Stimulated activated CD4-positive, alpha-beta T cell treated with anti-CD3 and anti-CD28 coated beads, Interleukin-1b, Interleukin-23, amount 100 ng/mL, for 48 hours (primary cell): ENCODE results near the gene IDI2.

Experiments used
- DNase-seq: peaks from one replicate; pipeline ENCODE4 v3.0.0-alpha.2; 2020

IDI2 gene

DNA sequence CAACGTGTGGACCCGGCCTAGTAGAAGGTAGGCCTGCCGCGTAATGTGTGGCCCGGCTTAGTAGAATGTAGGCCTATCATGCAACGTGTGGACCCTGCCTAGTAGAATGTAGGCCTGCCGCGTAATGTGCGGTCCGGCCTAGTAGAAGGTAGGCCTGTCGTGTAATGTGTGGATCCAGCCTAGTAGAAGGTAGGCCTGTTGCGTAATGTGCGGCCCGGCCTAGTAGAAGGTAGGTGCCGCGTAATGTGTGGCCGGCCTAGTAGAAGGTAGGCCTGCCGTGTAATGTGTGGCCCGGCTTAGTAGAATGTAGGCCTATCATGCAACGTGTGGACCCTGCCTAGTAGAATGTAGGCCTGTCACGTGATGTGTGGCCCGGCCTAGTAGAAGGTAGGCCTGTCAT lies 49.3 kb downstream of the IDI2 start:
- DNase-seq = no peak

DNA sequence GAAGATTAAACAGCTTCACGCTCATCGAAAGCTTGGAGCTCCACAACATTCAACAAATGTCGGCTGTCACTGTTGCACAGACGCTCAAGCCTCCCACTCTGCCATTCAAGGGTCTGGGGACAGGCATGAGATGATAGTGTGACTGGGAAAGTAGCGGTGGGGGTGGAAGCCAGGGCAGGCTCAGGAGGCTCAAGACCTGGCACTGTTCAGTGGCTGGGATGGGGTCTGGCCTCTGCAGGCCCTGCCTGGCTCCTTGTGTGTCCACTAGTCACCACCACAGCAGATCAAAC lies 50.9 kb downstream of the IDI2 start:
- no peak for DNase-seq

DNA sequence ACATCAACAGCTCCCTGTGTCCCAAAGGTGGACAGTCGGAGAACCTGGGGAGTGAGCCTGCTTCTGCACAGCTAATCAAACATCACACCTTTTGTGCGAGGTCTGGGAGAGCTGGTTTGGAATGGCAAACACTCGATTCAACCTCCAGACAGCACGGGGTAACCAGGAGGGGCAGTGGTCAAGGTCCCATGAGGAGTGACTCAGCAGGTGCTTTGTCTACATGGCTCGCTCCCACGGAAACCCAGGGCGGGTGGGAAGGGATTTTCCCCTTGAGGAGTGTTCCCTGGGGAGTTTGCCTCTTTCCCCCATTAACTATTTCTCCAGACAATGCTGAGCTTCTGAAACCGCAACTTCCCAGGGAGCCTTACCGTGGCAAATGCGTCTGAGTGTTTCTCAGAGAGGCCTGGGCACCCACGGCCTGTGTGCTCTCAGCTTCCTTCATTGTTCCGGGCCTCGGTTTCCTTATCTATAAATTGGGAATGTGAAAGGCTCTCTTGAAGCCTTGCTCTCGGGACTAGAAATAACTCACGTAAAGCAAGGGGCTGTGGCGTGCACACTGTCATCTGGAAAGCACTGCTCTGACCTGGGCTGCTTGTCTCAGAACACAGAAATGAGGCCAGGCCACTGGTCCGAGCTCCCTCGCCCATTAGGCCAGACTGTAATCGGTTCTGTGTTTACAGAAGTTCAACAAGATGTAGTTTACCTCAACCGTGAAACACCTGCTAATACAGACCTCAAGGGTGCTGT lies 51.4 kb downstream of the IDI2 start:
- DNase-seq = no peak

GRCh38 chr10:972763-973162 lies 52.9 kb downstream of the IDI2 start:
- no peak for DNase-seq

GRCh38 chr10:971613-972012 lies 54.0 kb downstream of the IDI2 start:
- DNase-seq = no peak

DNA sequence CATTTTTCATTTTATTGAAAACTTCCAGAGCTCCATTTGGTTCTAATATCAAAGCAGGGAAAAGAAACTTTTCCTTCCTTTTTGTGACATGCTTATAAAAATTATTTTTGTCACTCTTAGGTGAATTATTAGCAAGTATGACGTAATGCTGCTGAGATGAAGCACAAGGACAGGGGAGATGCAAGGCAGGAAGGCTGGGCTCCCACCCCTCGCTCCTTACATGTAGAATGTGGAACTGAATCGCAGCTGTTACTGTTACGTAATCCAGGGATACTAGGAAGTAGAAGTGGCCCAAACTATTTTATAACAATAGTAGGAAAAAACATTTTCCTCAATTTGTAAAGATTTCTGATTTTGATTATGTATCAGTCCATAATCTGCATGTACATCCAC lies 54.5 kb downstream of the IDI2 start:
- DNase-seq = no peak

DNA sequence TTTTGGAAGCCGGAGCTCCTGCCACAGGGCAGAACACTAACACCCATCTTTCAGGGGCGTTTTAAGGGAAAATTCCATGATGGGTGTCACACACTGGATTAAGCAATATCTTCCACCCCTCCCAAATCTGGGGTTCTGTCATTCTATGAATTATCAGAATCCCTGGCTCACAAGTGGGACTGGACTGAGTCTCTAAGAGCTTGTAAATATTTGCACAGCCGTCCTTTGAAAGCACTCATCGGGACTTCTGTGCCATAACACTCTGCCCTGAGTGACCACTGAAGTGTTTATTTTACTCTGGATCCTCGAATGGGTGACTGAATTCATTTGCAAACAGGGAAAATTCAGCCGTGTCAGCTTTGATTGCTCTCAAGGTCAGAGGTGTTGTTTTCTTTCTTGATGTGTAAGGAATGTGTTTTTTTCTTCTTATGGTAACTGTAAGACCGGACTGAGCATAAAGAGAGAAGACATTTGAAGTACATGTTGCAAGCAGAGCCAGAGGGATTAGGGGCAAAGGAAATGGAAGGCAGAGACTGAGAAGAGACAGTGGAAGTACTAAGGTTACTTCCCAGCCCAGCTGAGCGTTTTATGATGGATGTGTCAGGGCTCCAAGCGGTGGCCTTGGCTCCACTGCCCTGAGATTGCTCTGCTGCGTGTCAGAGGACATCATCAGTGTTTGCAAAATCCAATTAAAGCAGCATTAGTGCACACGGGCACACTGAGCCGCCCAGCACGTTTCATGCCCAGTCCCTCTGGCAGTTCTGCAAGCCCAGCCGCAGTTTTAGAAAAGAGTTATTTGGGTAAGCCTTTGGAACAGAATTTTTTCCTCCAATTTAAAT lies 55.1 kb downstream of the IDI2 start:
- no peak for DNase-seq

DNA sequence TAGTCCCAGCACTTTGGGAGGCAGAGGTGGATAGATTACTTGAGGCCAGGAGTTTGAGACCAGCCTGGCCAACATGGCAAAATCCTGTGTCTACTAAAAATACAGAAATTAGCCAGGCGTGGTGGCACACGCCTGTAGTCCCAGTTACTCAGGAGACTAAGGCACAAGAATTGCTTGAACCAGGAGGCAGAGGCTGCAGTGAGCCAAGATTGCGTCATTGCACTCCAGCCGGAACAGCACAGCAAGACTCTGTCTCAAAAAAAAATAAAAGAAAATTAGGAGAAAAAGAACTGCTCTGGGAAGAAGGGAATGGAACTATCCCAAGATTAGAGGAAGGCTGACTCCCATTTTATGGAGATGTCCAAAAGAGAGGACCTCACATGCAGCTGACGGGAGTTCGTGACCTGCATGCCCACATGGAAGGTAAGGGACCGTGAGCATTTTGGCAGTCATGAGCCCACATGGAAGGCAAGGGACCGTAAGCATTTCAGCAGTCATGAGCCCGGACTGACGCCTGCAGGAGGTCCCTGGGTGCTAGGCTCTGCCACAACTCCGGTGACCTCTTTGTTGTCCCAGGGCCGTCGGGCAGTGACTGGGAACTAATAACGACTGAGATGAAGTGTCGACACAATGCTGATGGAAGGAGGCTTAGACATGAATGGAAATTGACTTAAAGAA lies 56.0 kb downstream of the IDI2 start:
- no peak for DNase-seq
